ENCODE results near the gene ZRANB3.

DNA sequence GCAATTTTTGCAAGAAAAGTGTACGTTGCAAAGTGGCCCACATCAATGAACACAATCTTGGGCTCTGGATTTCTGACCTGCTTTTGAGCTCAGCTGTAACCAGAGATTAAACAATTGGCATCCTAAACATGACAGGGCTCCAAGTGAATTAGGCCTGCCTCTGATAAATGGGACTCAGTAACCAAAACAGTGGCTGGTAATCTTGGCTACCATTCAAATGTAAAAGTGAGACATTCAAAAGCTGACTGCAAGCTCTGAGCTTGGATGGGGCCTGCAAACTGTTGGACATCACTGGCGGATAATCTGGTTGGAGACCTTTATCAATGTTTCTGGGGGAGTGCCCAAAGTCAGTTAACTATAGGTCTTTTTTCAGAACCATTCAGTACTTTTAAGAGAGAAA, 318.3 kb downstream of the ZRANB3 start:
- TF ChIP-seq EZH2 (IDR thresholded peaks at IDR 0.05; ENCODE audit: insufficient read depth, poor library complexity, severe bottlenecking) (no peak), EZH2phosphoT487 (IDR thresholded peaks at IDR 0.05; ENCODE audit: insufficient read depth, low read depth) (no peak)

Data from GM23248 (cell line).